ENCODE measurements around the gene B4GALNT2.

DNA sequence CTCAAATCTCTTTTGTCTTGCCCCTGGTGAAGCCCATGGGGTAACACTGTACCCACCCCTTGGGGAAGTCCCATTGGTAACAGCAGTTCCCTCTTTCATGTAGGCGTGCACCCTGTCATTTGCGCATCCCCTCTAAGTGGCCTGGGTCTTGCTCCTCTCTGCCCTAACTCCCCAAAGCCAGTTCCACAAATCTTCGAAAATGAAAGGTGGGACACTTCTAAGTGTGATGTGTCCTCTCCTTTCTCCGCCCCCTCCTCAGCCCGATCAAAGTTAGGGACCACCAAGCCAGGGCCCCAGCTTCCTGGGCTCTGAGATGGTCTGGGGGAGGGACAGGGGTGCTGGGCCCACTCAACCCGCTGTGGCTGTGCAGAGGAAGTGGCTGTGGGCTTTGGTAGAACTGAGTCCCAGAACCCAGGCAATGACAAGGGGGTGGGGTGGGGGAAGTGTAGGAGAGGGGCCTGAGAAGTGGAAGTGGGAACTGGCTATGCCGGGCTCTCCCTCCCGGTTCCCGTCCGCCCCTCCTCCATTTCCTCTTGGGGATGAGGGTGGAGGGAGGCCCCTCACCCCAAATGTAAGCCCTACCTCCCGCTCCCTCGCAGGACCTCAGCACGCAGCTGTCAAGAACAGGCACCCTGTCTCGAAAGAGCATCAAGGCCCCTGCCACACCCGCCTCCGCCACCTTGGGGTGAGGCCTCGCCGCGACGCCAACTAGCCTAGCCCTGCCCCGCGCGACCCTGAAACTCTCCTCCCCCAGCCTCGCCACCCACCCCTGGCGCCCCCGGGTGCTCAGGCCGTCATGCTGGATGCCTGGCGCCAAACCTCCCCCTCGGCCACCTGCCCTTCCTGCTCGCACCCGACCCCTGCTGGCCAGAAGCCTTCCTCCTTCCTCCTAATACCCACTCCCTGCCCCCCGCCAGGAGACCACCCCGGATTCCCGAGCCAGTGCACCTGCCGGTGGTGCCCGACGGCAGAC lies 86.7 kb downstream of the B4GALNT2 start:
- TF ChIP-seq EP300 (IDR thresholded peaks at IDR 0.05): no peak
- TF ChIP-seq, protein P1, sequence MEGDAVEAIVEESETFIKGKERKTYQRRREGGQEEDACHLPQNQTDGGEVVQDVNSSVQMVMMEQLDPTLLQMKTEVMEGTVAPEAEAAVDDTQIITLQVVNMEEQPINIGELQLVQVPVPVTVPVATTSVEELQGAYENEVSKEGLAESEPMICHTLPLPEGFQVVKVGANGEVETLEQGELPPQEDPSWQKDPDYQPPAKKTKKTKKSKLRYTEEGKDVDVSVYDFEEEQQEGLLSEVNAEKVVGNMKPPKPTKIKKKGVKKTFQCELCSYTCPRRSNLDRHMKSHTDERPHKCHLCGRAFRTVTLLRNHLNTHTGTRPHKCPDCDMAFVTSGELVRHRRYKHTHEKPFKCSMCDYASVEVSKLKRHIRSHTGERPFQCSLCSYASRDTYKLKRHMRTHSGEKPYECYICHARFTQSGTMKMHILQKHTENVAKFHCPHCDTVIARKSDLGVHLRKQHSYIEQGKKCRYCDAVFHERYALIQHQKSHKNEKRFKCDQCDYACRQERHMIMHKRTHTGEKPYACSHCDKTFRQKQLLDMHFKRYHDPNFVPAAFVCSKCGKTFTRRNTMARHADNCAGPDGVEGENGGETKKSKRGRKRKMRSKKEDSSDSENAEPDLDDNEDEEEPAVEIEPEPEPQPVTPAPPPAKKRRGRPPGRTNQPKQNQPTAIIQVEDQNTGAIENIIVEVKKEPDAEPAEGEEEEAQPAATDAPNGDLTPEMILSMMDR (IDR thresholded peaks at IDR 0.05): no peak
- no peak for TF ChIP-seq POLR2A (IDR thresholded peaks at IDR 0.05)
